HG03135 (cell line): Measurements from ENCODE around the gene TRERF1.
"Not testable (repeated sequence)": the region's sequence is repeated elsewhere in the genome, so short reads cannot be mapped to it uniquely, and the experiment has no call there.

ENCODE experiments used
- ATAC-seq: cut with Tn5 transposase; IDR thresholded peaks from one replicate; pipeline ENCODE4 v1.9.1; 2021; ENCODE audit warnings: mild to moderate bottlenecking, moderate library complexity; ENCODE audit not compliant: unreplicated experiment

The TRERF1 gene

DNA sequence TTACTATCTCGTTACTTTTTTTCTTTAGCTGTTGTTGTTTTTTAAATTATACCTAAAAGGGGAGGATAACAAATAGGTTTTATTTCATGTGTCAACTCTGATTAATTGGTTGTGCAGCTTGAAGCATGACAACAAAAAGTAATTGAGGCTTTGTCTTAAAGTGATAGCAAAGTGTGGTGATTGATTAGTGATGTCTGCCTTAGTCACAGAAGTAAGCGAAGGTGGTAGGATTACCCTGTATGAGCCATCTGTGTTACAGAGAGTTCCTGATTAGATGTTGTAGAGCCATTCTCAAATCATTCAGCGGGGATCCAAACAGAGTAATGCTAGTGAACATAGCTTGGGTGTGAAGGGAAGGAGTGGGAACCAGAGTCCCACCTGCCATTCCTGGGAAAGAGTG lies 219.7 kb downstream of the TRERF1 start:
- no peak for ATAC-seq

- ATAC-seq: no peak
These were observed 221.1 kb downstream of the TRERF1 start for GRCh38 chr6:42230345-42231321.

GRCh38 chr6:42229506-42230119 lies 222.1 kb downstream of the TRERF1 start:
- ATAC-seq: no peak

DNA sequence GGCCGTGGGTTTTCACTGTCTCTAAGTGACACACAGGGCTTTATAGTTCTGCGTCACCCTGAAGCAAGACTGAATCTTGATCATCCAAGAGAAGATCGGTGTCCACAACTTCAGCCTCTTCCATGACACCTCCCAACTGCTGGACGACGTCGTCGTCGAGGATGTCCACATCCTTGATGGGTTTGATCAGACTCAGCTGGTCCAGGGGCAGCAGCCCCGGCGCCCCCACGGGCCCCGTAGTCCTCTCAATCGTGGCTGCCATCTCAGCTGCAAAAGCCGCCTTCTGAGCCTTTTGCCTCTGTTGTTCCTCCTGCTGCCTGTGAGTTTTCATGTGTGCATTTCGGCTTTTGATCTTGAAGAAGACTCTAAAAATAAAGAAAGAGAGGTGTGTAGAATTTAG lies 223.4 kb downstream of the TRERF1 start:
- no peak for ATAC-seq

- no peak for ATAC-seq
These were observed 224.4 kb downstream of the TRERF1 start for GRCh38 chr6:42227173-42227850.

DNA sequence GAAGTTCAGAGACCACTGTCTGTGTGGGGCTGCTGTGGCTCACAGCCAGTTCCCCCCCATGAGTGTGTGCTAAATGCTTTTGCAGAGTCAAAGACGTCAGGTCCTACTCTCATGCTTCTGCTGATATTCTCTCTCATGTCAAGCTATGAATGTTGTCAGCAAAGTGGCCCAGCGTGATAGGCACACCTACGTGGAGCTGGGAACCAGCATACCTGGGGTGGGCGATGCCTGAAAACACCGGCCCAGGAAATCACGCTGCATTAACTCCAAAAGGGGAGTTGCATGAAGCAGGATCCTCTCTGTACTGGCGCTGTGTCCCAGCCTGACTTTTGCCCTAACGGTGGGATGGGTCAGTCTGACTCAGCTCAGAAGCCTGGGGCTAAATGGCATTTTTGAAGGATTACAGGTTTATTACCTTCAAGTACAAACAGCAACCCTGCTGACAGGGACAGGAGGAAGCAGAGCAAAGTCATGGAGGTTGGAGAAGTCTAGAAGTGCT lies 225.0 kb downstream of the TRERF1 start:
- ATAC-seq: no peak

DNA sequence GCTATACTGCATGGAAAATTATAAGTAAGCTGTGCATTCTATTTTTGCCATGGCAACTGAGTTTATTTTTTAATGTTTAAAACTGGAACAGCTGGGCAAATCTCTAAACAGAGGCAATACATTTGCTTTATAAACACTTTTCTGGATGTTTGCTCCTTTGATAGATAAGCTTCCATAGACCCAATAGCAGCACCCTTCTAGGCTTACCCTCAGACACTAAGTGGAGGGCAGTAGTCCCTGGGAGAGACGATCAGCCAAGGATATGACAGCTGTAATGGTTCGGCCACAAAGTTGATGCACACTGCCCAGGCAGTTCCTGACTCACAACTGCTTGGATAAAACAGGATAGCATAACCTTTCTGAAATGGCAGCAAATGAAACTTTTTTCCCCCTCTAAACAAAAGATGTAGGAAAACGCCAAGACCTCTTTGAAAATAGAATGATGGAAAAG lies 225.5 kb downstream of the TRERF1 start:
- ATAC-seq: no peak

DNA sequence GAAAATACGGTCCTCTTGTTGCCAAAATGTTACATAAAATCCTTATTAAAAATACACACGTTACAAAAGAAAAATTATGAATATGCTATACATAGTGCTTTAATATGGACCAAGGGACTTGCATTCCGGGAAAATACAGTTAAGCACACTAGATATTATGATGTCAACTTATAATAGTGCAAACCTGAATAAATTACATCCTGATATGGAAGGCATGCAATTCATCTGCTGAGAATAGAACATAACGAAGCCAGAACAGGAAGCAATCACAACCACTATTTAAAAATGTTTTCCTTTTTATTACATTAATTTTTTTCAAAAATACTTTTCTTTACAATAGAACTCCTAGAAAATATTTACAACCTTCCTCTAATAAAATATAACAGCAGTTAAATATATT lies 226.3 kb downstream of the TRERF1 start:
- no peak for ATAC-seq

GRCh38 chr6:42225029-42225339 lies 226.7 kb downstream of the TRERF1 start:
- ATAC-seq: no peak

GRCh38 chr6:42224222-42225028 lies 227.3 kb downstream of the TRERF1 start:
- ATAC-seq: peak; percentile 76

- no peak for ATAC-seq
These were observed 229.3 kb downstream of the TRERF1 start for GRCh38 chr6:42222448-42222847.

- ATAC-seq: no peak
These were observed 230.2 kb downstream of the TRERF1 start for GRCh38 chr6:42221546-42221945.

- no peak for ATAC-seq
These were observed 230.9 kb downstream of the TRERF1 start for GRCh38 chr6:42220807-42221206.

DNA sequence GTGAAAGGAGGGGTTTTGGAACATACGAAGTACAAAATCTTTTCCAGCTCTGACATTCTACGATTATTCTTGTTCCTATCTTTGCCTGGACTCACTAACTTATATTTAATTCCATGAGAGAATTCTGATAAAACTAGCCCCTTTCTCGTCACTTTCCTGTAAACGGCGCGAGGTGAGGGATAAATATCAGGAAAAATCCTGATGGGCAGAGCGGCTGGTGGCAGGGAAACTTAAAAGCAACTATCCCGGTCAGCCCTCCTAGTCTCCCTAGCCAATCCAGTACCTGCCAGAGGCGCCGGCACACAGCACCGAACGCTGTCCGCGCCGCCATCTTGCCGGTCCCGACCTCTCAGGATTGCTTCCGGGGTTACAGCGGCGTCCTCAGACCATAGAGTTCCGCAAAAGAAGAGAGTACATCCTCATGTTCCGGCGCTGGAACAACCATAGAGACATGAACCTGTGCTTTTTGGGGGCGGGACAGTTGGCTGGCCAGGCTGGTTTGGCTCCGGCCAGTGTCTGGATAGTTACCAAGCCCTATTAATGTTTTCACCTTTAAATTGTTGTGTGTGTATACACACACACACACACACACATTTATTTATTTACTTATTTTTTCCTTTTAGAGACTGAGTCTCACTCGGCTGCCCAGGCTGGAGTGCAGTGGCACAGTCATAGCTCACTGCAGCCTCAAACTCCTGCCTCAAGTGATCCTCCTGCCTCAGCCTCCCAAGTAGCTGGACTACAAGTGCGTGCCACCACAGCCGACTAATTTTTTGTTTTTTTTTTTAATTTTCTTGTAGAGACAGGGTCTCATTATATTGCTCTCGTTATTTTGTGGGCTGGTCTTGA lies 234.0 kb downstream of the TRERF1 start, which contains the start of gene MRPS10:
Gene MRPS10 (minus strand): TSS at position 343 of the 849 bp plus-strand sequence. CDS start 12 bp downstream, at position 331.
- ATAC-seq: peak; percentile 92

DNA sequence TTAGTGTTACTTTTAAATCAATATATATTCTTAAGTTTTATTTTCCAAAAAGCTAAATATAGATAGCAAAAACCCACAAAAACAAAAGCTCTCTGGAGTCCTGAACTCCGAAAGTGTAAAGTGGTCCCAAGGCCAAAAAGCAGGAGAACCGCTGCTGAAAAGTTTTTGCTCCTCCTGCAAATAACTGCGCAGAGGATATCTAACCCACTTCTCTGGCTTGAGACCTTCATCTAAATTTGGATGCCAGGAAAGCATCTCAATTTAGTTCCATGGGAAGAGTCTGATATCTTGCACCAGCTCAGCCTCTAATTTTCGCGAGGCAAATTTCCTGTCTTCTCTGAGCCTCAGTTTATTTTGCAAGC lies 234.6 kb downstream of the TRERF1 start:
- ATAC-seq: no peak

- ATAC-seq: not testable (repeated sequence)
These were observed 235.2 kb downstream of the TRERF1 start for GRCh38 chr6:42216495-42216894.

- no peak for ATAC-seq
These were observed 239.3 kb downstream of the TRERF1 start for GRCh38 chr6:42212442-42212841.

DNA sequence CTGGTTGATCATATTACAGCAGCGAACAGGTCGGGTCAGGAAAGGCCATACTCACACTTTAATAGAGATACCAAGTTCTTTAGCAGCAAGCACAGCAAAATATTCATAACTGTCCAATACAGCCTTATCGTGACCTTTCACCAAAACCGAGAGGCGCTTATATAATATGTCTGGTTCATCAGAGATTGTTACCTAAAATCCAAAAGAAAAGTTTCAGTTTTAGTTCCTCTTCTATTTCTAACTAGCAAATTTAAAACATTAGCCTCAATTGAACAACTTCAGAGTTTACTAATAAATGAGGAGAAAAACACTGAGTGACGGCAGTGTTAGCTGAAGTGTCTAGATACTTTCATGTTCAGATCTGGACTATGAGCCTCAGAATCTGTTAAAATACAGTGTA lies 240.0 kb downstream of the TRERF1 start:
- no peak for ATAC-seq

- no peak for ATAC-seq
These were observed 241.2 kb downstream of the TRERF1 start for GRCh38 chr6:42210551-42210950.

DNA sequence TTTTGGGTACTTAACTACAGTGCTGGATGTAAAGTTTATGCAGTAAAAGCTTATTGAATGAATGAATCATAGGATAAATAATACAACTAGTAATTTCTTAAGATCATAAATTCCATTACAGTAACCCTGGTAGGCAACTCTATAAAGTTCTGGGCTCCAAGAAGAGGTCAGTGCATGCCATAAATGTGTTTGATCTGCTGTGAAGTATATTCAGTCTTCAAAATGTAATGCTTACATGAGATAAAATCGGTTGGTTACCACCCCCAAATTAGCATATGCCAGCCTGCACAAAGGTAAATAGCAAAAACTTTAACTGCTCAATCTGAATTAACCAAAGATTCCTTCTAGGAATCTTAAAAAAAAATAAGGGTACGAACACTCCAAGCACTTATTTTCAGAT lies 244.2 kb downstream of the TRERF1 start:
- not testable (repeated sequence) for ATAC-seq
